Measurements from ENCODE around the gene TSPAN18. TPM values are rescaled to one million over a fixed set of nuclear protein-coding genes. Genes with fewer than 3 reads are reported as not detected.

TSPAN18 gene
- total and polyA plus RNA-seq, 2 of the 4 experiments (the other 2 are of a cell fraction) = 0.36 to 1.1 TPM

- Histone ChIP-seq H3K14ac (replicated peaks; ENCODE audit: low read depth, low read length) (no peak overlapping the region; the same call in 1 of the 2 replicates), H4K5ac (ENCODE audit: low read depth, low read length) (no peak overlapping the region), H4K91ac (ENCODE audit: insufficient read depth, low read depth, low read length) (no peak overlapping the region), H3K9ac (ENCODE audit: low read depth, low read length) (no peak overlapping the region), H3K27ac (ENCODE audit: insufficient read depth, low read length) (no peak overlapping the region), H3K9me1 (ENCODE audit: insufficient read depth, low read length) (peaks cover 7% of the 10 kb centered on the region), H3K36me3 (ENCODE audit: control insufficient read depth, insufficient read depth, low read length) (peaks cover 36% of the 10 kb centered on the region; the same call in 1 of the 2 replicates), H2BK20ac (ENCODE audit: low read depth, low read length) (no peak overlapping the region), H3K4me3 (ENCODE audit: insufficient read depth, low read depth, low read length) (no peak overlapping the region), H4K8ac (ENCODE audit: low read depth in 2 of 2, low read length in 2 of 2) (no peak overlapping the region), H3K4me1 (ENCODE audit: control insufficient read depth, insufficient read depth, low read length) (no peaks in the 10 kb centered on the region; the same call in 1 of the 2 replicates), H3K4me2 (ENCODE audit: low read depth, low read length) (no peak overlapping the region), H3K23ac (ENCODE audit: low read depth, low read length) (no peak overlapping the region), H2BK5ac (ENCODE audit: low read depth, low read length, poor library complexity, severe bottlenecking) (peak overlapping the region; percentile 85), H2BK15ac (ENCODE audit: low read depth, low read length) (no peak overlapping the region), H2AK9ac (replicated peaks; ENCODE audit: low read depth, low read length, poor library complexity) (no peak overlapping the region), H3K27me3 (ENCODE audit: control insufficient read depth, insufficient read depth, low read length) (no peaks in the 10 kb centered on the region), H3K79me1 (ENCODE audit: low read depth in 1 of 2, low read length in 2 of 2) (peaks cover 8 to 23% of the 10 kb centered on the region in 2 experiments), H3K56ac (ENCODE audit: extremely low read depth, insufficient read depth, low read length) (no peak overlapping the region; the same call in 1 of the 2 replicates), H3K4ac (ENCODE audit: low read depth, low read length) (no peak overlapping the region), H3K18ac (ENCODE audit: low read depth, low read length) (no peak overlapping the region), H2AFZ (replicated peaks; ENCODE audit: low read length, poor library complexity) (peak overlapping the region; percentile 63), H2BK120ac (ENCODE audit: low read depth, low read length) (no peak overlapping the region), H4K20me1 (ENCODE audit: insufficient read depth, low read length) (peaks cover 57% of the 10 kb centered on the region), H3K9me3 (ENCODE audit: control insufficient read depth, insufficient read depth, low read length) (no peaks in the 10 kb centered on the region), H2AK5ac (ENCODE audit: low read depth, low read length) (peak overlapping the region; percentile 28; the same call in 1 of the 2 replicates)
- WGBS, 2 experiments (ENCODE audit: extremely low coverage in 2 of 2, insufficient read length in 1 of 2) = 85% methylated on average over 5 of the region's 10 CpGs; no CpG with 5 or more reads in 1 of the 2 experiments
- no TSS peak for BruUV-seq (replicated peaks)
- CTCF ChIA-PET = interaction anchor here (1.0 kb wide), 1 partner anchor 161 kb away, joined by 3 read pairs; no protein-coding TSS in a partner anchor
- intact Hi-C loops (cut with micrococcal nuclease) (no loop called here), dilution Hi-C loops (cut with HindIII; ENCODE audit: low sequenced_read_pairs, unreplicated experiment) (no loop called here), in situ Hi-C loops (cut with MboI; ENCODE audit: low sequenced_read_pairs) (no loop called here)
- no peak for ATAC-seq (ENCODE audit: low read depth)
- no peak for DNase-seq
- POLR2A ChIA-PET (ENCODE audit: unreplicated experiment) = no interaction called here
- TF ChIP-seq USF2 (IDR thresholded peaks at IDR 0.05; ENCODE audit: low read depth, low read length) (no peak), SMC3 (IDR thresholded peaks at IDR 0.05; ENCODE audit: low read depth, low read length) (no peak), RFX5 (IDR thresholded peaks at IDR 0.05; ENCODE audit: low read depth, low read length) (no peak), NFE2L2 (IDR thresholded peaks at IDR 0.05; ENCODE audit: low read depth, low read length) (no peak), CHD1 (IDR thresholded peaks at IDR 0.05; ENCODE audit: low read depth, low read length) (no peak), CEBPB (IDR thresholded peaks at IDR 0.05; ENCODE audit: low read depth, low read length) (no peak), RCOR1 (IDR thresholded peaks at IDR 0.05; ENCODE audit: insufficient replicate concordance, low read length) (no peak), MXI1 (IDR thresholded peaks at IDR 0.05; ENCODE audit: borderline replicate concordance, low read depth, low read length) (no peak), RAD21 (IDR thresholded peaks at IDR 0.05; ENCODE audit: low read length) (no peak), POLR2A (IDR thresholded peaks at IDR 0.05; ENCODE audit: low read depth, low read length) (no peak), BHLHE40 (IDR thresholded peaks at IDR 0.05; ENCODE audit: low read depth, low read length) (no peak), FOS (IDR thresholded peaks at IDR 0.05; ENCODE audit: low read depth, low read length) (no peak)
- TF ChIP-seq, protein P1, sequence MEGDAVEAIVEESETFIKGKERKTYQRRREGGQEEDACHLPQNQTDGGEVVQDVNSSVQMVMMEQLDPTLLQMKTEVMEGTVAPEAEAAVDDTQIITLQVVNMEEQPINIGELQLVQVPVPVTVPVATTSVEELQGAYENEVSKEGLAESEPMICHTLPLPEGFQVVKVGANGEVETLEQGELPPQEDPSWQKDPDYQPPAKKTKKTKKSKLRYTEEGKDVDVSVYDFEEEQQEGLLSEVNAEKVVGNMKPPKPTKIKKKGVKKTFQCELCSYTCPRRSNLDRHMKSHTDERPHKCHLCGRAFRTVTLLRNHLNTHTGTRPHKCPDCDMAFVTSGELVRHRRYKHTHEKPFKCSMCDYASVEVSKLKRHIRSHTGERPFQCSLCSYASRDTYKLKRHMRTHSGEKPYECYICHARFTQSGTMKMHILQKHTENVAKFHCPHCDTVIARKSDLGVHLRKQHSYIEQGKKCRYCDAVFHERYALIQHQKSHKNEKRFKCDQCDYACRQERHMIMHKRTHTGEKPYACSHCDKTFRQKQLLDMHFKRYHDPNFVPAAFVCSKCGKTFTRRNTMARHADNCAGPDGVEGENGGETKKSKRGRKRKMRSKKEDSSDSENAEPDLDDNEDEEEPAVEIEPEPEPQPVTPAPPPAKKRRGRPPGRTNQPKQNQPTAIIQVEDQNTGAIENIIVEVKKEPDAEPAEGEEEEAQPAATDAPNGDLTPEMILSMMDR (conservative IDR thresholded peaks at IDR 0.05; ENCODE audit: low read depth, low read length) = no peak
- TF ChIP-seq, protein P2, sequence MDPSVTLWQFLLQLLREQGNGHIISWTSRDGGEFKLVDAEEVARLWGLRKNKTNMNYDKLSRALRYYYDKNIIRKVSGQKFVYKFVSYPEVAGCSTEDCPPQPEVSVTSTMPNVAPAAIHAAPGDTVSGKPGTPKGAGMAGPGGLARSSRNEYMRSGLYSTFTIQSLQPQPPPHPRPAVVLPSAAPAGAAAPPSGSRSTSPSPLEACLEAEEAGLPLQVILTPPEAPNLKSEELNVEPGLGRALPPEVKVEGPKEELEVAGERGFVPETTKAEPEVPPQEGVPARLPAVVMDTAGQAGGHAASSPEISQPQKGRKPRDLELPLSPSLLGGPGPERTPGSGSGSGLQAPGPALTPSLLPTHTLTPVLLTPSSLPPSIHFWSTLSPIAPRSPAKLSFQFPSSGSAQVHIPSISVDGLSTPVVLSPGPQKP (IDR thresholded peaks at IDR 0.05; ENCODE audit: borderline replicate concordance, low read depth, low read length) = no peak
Observed at GRCh38 chr11:44942029-44942955, 215.5 kb downstream of the TSPAN18 start.

All from IMR-90 (cell line).